A549 (cell line): ENCODE measurements around the gene CTNND1. TPM values are rescaled to one million over a fixed set of nuclear protein-coding genes. Genes with fewer than 3 reads are reported as not detected.

Experiments used
- ATAC-seq, 2 experiments: fragments of 200-7000 bp in 1 of 2; fragments of >200 bp in 1 of 2; cut with Nextera tagmentation in 1 of 2; cut with Tn5 transposase in 1 of 2; 3 replicates each; pipeline versions ENCODE4 v1.8.0 to v1.9.1; 2018 to 2020; ENCODE audit warnings: mild to moderate bottlenecking in 1 of 2, moderate library complexity in 1 of 2
- CTCF ChIA-PET: fragments of 300-600 bp; sonication (Branson Sonifier 250); formaldehyde crosslinking; extraction: SDS; loops from one replicate; lab custom pipeline; 2021; ENCODE audit warnings: antibody characterized with exemption, inconsistent platforms; lab: Yijun Ruan, JAX
- POLR2A ChIA-PET: fragments of 350-600 bp; formaldehyde crosslinking; extraction: SDS; loops from one replicate; lab custom pipeline; 2021; ENCODE audit warnings: antibody characterized with exemption, inconsistent platforms; lab: Yijun Ruan, JAX
- DNase-seq, 2 experiments: peaks; one replicate each; pipeline versions ENCODE4 v3.0.0 to v3.0.0-alpha.2; 2011 to 2016; ENCODE audit warnings: low read depth in 1 of 2, low spot score in 1 of 2
- FAIRE-seq: peaks from 2 replicates; lab custom pipeline; 2011; peaks lifted over from hg19 to GRCh38; lab: Jason Lieb, UNC
- H3K27ac ChIP-seq, 2 experiments: fragments of >200 bp; sonication (Bioruptor Twin); formaldehyde crosslinking; 3 replicates each; pipeline ENCODE4 v1.5.1; 2016 to 2017
- H3K4me1 ChIP-seq: fragments of >200 bp; sonication (Bioruptor Twin); formaldehyde crosslinking; 3 replicates; pipeline ENCODE4 v1.6.1; 2016
- H3K4me2 ChIP-seq: fragments of >200 bp; sonication (Bioruptor Twin); formaldehyde crosslinking; 3 replicates; pipeline ENCODE4 v1.6.1; 2016
- H3K4me3 ChIP-seq: fragments of >200 bp; sonication (Bioruptor Twin); formaldehyde crosslinking; 3 replicates; pipeline ENCODE4 v1.5.1; 2016
- H3K9me3 ChIP-seq: fragments of >200 bp; sonication (Bioruptor Twin); formaldehyde crosslinking; 3 replicates; pipeline ENCODE4 v1.6.1; 2016
- EP300 ChIP-seq, 2 experiments: fragments of >200 bp; sonication (Bioruptor Twin); formaldehyde crosslinking; IDR thresholded peaks; 2 replicates in 1 of 2; 3 replicates in 1 of 2; pipeline ENCODE4 v1.6.1; 2016 to 2017
- FOSB ChIP-seq: fragments of 250-450 bp; sonication (Bioruptor Pico); IDR thresholded peaks from 2 replicates; pipeline ENCODE4 v1.5.0; 2020; ENCODE audit warnings: mild to moderate bottlenecking, moderate library complexity
- GATA3 ChIP-seq: IDR thresholded peaks from 2 replicates; pipeline ENCODE4 v1.6.1; 2012; ENCODE audit warnings: borderline replicate concordance
- KDM1A ChIP-seq: fragments of 200-600 bp; sonication (generic); IDR thresholded peaks from 2 replicates; pipeline ENCODE4 v1.6.1; 2016; ENCODE audit warnings: low read depth, mild to moderate bottlenecking
- PHF8 ChIP-seq: fragments of 200-600 bp; sonication (generic); IDR thresholded peaks from 2 replicates; pipeline ENCODE4 v1.6.1; 2016; ENCODE audit warnings: low read depth, mild to moderate bottlenecking, antibody characterized with exemption, moderate library complexity, borderline replicate concordance
- POLR2A ChIP-seq: IDR thresholded peaks from 2 replicates; pipeline ENCODE4 v1.6.1; 2012; ENCODE audit warnings: mild to moderate bottlenecking, low read length
- RAD21 ChIP-seq, 2 experiments: fragments of >200 bp in 1 of 2; sonication (Bioruptor Twin) in 1 of 2; formaldehyde crosslinking in 1 of 2; IDR thresholded peaks in 1 of 2; conservative IDR thresholded peaks in 1 of 2; 2 replicates in 1 of 2; 3 replicates in 1 of 2; pipeline ENCODE4 v1.6.1; 2012 to 2018; ENCODE audit warnings: inconsistent platforms in 1 of 2
- RCOR1 ChIP-seq: fragments of 150-350 bp; IDR thresholded peaks from 2 replicates; pipeline ENCODE4 v1.6.1; 2014; ENCODE audit warnings: antibody characterized with exemption, low read length, low read depth
- TFCP2L1 ChIP-seq: fragments of 250-450 bp; sonication (Bioruptor Pico); IDR thresholded peaks from 2 replicates; pipeline ENCODE4 v1.5.0; 2021; ENCODE audit warnings: mild to moderate bottlenecking
- ZC3H11A ChIP-seq: fragments of 450-650 bp; IDR thresholded peaks from 2 replicates; pipeline ENCODE4 v1.6.1; 2014; ENCODE audit warnings: antibody characterized with exemption, mild to moderate bottlenecking
- WGBS: methylation state at CpG from one replicate; pipeline ENCODE4 v1.1.6; 2017; ENCODE audit errors: missing lambda C conversion rate; 5-methylcytosine and 5-hydroxymethylcytosine counted together
- polyA plus RNA-seq, 4 experiments: library from polyadenylated mRNA; depleted of rRNA in 3 of 4; stranded (reverse); fragments of >200 nt; fragmentation: RNase III in 1 of 4; extraction: RNeasy Plus Mini Kit Qiagen cat#74134 plus additional on column Dnase treatment in 1 of 4; gene quantifications; 2 replicates in 3 of 4; 3 replicates in 1 of 4; pipeline ENCODE4 v1.2.3, GENCODE V29; 2011 to 2017
- TF ChIP-seq, protein P1 (sequence below): fragments of >200 bp; sonication (Bioruptor Twin); formaldehyde crosslinking; IDR thresholded peaks from 2 replicates; pipeline ENCODE4 v1.6.1; 2016
- TF ChIP-seq, protein P2 (sequence below): fragments of 200-600 bp; sonication (generic); IDR thresholded peaks from 2 replicates; pipeline ENCODE4 v1.6.1; 2016; ENCODE audit warnings: antibody characterized with exemption, mild to moderate bottlenecking, moderate library complexity
- TF ChIP-seq, protein P3 (sequence below): fragments of >200 bp; sonication (Bioruptor Twin); formaldehyde crosslinking; IDR thresholded peaks from 3 replicates; pipeline ENCODE4 v1.5.1; 2016

CTNND1 gene
- polyA plus RNA-seq, 2 of the 4 experiments (the other 2 are of a cell fraction) = 72.8 to 146 TPM

DNA sequence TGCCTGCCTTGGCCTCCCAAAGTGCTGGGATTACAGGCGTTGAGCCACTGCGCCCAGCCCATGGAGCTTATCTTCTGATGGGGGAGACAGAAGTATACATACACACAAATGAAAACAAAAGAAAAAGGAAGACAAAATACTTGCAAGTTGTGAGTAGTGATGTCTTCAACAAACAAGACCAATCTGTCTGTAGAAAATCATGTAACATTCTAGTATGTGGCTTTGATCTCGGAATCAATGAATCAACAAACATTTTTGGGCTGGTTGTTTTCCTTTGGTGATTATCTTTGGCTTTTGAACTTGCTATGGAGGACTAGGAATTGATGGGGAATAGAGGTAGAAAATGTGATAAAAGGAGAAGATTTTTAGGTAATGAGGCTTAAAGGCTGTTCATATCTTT is 3.4 kb upstream of the CTNND1 start:
- Histone ChIP-seq H3K9me3 (no peaks in the 10 kb centered on the region), H3K4me1 (no peaks in the 10 kb centered on the region), H3K27ac (no peak overlapping the region), H3K4me2 (no peak overlapping the region), H3K4me3 (no peak overlapping the region)
- TF ChIP-seq, protein P1, sequence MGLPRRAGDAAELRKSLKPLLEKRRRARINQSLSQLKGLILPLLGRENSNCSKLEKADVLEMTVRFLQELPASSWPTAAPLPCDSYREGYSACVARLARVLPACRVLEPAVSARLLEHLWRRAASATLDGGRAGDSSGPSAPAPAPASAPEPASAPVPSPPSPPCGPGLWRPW = no peak
- no peak for TF ChIP-seq GATA3
- no peak for TF ChIP-seq PHF8
- no peak for TF ChIP-seq ZC3H11A
- ChIA-PET POLR2A (no interaction called here), CTCF (interaction anchor here (1.4 to 12.4 kb wide), 2 partner anchors 14 to 43 kb away, joined by 3 to 216 read pairs; no protein-coding TSS in a partner anchor)
- FAIRE-seq = no peak
- ATAC-seq = no peak
- WGBS = 78% methylated on average over 3 of the region's 3 CpGs
- DNase-seq = no peak

DNA sequence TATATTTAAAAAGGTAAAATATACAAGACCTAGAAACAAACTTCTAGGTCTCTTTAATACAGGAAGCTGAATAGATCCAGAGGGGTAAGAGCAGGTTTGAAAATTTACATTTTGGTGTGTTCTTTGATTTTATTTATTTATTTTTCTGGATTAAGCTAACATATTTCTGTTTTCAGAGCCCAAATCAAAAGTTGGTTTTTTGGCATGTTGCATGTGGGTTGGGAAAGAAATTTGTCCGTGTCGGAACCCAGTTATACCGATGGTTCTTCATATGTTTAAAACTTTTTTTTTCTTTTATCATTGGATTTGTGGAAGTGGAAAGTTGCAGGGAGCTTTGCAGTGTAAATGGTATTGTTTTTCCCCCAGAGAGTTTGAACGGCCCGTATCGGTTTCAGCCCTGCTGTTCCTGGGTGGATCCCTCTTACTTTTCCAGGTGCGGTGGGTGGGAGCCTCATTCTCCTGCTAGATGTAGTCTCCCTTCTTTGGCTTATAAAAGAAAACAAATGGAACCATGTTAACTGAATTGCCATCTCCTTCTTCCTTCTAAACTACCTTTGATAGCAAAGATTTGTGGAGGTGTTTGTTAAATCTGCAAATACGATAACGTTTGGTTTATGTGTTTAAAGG is 746 bp downstream of the CTNND1 start:
- DNase-seq (peak in 1 of 2 experiments; percentile 31), ATAC-seq (no peak), FAIRE-seq (no peak)
- WGBS = under 1% methylated on average over 9 of the region's 9 CpGs
- ChIA-PET CTCF (interaction anchor here (1.0 to 12.4 kb wide), 6 partner anchors 10 to 44 kb away, joined by 3 to 216 read pairs (median 8); partner anchors contain the start of gene BTBD18), POLR2A (interaction anchor here (1.7 to 3.0 kb wide), 4 partner anchors 11 to 39 kb away, joined by 17 to 28 read pairs (median 22); partner anchors contain the start of genes BTBD18 and SELENOH)
- peak overlapping the region; percentile 91 to 97 for H3K27ac ChIP-seq
- peak overlapping the region; percentile 73 for H3K4me3 ChIP-seq
- no peak for TF ChIP-seq RCOR1
- TF ChIP-seq EP300 (IDR thresholded peaks at IDR 0.05) = no peak
- TF ChIP-seq, protein P2, sequence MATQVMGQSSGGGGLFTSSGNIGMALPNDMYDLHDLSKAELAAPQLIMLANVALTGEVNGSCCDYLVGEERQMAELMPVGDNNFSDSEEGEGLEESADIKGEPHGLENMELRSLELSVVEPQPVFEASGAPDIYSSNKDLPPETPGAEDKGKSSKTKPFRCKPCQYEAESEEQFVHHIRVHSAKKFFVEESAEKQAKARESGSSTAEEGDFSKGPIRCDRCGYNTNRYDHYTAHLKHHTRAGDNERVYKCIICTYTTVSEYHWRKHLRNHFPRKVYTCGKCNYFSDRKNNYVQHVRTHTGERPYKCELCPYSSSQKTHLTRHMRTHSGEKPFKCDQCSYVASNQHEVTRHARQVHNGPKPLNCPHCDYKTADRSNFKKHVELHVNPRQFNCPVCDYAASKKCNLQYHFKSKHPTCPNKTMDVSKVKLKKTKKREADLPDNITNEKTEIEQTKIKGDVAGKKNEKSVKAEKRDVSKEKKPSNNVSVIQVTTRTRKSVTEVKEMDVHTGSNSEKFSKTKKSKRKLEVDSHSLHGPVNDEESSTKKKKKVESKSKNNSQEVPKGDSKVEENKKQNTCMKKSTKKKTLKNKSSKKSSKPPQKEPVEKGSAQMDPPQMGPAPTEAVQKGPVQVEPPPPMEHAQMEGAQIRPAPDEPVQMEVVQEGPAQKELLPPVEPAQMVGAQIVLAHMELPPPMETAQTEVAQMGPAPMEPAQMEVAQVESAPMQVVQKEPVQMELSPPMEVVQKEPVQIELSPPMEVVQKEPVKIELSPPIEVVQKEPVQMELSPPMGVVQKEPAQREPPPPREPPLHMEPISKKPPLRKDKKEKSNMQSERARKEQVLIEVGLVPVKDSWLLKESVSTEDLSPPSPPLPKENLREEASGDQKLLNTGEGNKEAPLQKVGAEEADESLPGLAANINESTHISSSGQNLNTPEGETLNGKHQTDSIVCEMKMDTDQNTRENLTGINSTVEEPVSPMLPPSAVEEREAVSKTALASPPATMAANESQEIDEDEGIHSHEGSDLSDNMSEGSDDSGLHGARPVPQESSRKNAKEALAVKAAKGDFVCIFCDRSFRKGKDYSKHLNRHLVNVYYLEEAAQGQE = no peak
- TF ChIP-seq POLR2A = no peak
- H3K9me3 ChIP-seq = no peaks in the 10 kb centered on the region
- peak overlapping the region; percentile 89 for H3K4me2 ChIP-seq
- peaks cover 22% of the 10 kb centered on the region for H3K4me1 ChIP-seq

DNA sequence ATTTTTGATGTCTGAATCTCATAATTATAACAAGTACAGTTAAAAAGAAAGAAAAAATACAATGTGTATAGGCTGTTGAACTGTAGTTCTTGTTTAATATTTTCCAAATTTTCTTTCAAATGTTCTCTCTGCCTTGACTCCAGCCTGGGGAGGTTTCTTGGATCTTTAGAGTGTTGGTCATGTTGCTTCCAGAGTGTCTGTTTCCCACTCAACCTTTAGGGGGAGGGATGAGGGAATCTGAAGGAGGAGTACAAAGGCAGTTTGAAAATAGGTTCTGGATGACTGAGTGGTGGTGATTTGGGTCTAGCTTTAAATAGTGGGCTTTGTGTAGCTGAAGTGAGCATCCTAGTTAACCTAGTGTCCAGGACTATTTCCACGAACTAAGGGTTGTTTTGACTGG is 2.0 kb downstream of the CTNND1 start:
- 8% methylated on average over 1 of the region's 1 CpG for WGBS
- DNase-seq = peak in 1 of 2 experiments; percentile 76
- ATAC-seq = peak; percentile 69 to 72; a peak in 4 of 6 replicates

More for the DNA sequence above, 2.0 kb downstream of the CTNND1 start:
- POLR2A ChIA-PET = interaction anchor here (0.8 to 3.0 kb wide), 3 partner anchors 15 to 37 kb away, joined by 3 to 28 read pairs (median 3); partner anchors contain the start of gene SELENOH
- Histone ChIP-seq H3K4me2 (peak overlapping the region; percentile 89), H3K9me3 (no peaks in the 10 kb centered on the region), H3K4me1 (peaks cover 22% of the 10 kb centered on the region), H3K4me3 (peak overlapping the region; percentile 73), H3K27ac (peak overlapping the region; percentile 70 to 97)
- no peak for FAIRE-seq
- CTCF ChIA-PET = interaction anchor here (0.6 to 12.4 kb wide), 11 partner anchors 8 to 131 kb away, joined by 3 to 216 read pairs (median 5); partner anchors contain the start of gene BTBD18
- TF ChIP-seq, protein P3, sequence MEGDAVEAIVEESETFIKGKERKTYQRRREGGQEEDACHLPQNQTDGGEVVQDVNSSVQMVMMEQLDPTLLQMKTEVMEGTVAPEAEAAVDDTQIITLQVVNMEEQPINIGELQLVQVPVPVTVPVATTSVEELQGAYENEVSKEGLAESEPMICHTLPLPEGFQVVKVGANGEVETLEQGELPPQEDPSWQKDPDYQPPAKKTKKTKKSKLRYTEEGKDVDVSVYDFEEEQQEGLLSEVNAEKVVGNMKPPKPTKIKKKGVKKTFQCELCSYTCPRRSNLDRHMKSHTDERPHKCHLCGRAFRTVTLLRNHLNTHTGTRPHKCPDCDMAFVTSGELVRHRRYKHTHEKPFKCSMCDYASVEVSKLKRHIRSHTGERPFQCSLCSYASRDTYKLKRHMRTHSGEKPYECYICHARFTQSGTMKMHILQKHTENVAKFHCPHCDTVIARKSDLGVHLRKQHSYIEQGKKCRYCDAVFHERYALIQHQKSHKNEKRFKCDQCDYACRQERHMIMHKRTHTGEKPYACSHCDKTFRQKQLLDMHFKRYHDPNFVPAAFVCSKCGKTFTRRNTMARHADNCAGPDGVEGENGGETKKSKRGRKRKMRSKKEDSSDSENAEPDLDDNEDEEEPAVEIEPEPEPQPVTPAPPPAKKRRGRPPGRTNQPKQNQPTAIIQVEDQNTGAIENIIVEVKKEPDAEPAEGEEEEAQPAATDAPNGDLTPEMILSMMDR = 0 out of 3 replicates have a peak, but pooled peaks have one; percentile 24
- TF ChIP-seq FOSB (CRISPR knock-in tag) = 0 out of 2 replicates have a peak, but pooled peaks have one; percentile 34
- TF ChIP-seq RAD21 (conservative IDR thresholded peaks at IDR 0.05 in 1 of 2, IDR thresholded peaks at IDR 0.05 in 1 of 2) = 0 out of 5 replicates have a peak, but pooled peaks of 1 of the 2 experiments have one; percentile 11
- no peak for TF ChIP-seq KDM1A
- no peak for TF ChIP-seq TFCP2L1
